GM23248 (cell line): ENCODE data around the gene OGN.

ENCODE experiments used
- EZH2 ChIP-seq: fragments of 200-600 bp; sonication (generic); IDR thresholded peaks from 2 replicates; pipeline ENCODE4 v1.6.1; 2018; ENCODE audit warnings: antibody characterized with exemption, mild to moderate bottlenecking; ENCODE audit not compliant: insufficient read depth, poor library complexity, severe bottlenecking
- EZH2phosphoT487 ChIP-seq: fragments of 200-600 bp; sonication (generic); IDR thresholded peaks from 2 replicates; pipeline ENCODE4 v1.6.1; 2018; ENCODE audit warnings: antibody characterized with exemption, moderate library complexity, mild to moderate bottlenecking, low read depth; ENCODE audit not compliant: insufficient read depth

GRCh38 chr9:92397853-92398252, 6.5 kb downstream of the OGN start:
- TF ChIP-seq EZH2 (no peak), EZH2phosphoT487 (no peak)
